ENCODE data around the gene CADM4. TPM values are rescaled to one million over a fixed set of nuclear protein-coding genes. Genes with fewer than 3 reads are reported as not detected.

Gene CADM4
- total and polyA plus RNA-seq, 4 donors = 0.47 to 4.9 (median 3.3) TPM

DNA sequence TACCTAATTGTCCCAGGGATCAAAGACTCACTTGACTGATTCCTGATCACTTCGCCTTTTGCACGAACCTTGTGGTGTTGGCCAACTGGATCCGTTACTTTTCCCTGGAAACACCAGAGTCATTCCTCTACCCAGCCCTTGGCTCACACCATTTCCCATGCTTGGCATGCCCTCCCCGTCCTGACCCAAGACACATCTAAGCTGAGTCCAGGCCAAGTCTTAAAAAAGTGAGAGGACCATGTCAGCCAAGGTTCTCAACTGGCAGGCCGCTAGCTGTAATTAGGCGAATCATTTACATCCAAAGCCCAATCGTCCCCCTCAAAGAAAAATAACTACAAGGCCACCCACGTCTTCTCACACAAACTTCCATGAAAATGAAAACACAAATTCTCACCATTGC lies 18.8 kb upstream of the CADM4 start:
- Histone ChIP-seq H3K27ac (ENCODE audit: low read depth in 1 of 2, low read length in 2 of 2) (no peak overlapping the region), H3K9me3 (ENCODE audit: control insufficient read depth in 4 of 4, low read length in 3 of 4) (peaks cover 0 to 7% (median 5%) of the 10 kb centered on the region in 4 donors), H3K27me3 (ENCODE audit: control insufficient read depth in 4 of 4, insufficient read depth in 4 of 4, low read length in 3 of 4) (no peaks in the 10 kb centered on the region), H3K36me3 (ENCODE audit: control insufficient read depth in 4 of 4, insufficient read depth in 3 of 4, low read depth in 1 of 4, low read length in 3 of 4) (peaks cover 0 to 10% (median 2%) of the 10 kb centered on the region in 4 donors), H3K4me1 (ENCODE audit: control insufficient read depth in 4 of 4, insufficient read depth in 4 of 4, low read length in 3 of 4) (no peaks in the 10 kb centered on the region), H3K9ac (ENCODE audit: low read depth in 1 of 2, low read length in 2 of 2) (no peak overlapping the region), H3K4me3 (ENCODE audit: low read depth in 1 of 3, low read length in 3 of 3) (no peak overlapping the region)
- no peak for DNase-seq (ENCODE audit: low spot score)
- no peak for TF ChIP-seq RXRA (IDR thresholded peaks at IDR 0.05)
- no peak for TF ChIP-seq FOXA1 (IDR thresholded peaks at IDR 0.05)
- TF ChIP-seq ATF3 (IDR thresholded peaks at IDR 0.05) = no peak
- no peak for TF ChIP-seq GABPA (IDR thresholded peaks at IDR 0.05 in 1 of 2, conservative IDR thresholded peaks at IDR 0.05 in 1 of 2)
- no peak for TF ChIP-seq TAF1 (conservative IDR thresholded peaks at IDR 0.05)
- WGBS = 94% methylated on average over 8 of the region's 8 CpGs

DNA sequence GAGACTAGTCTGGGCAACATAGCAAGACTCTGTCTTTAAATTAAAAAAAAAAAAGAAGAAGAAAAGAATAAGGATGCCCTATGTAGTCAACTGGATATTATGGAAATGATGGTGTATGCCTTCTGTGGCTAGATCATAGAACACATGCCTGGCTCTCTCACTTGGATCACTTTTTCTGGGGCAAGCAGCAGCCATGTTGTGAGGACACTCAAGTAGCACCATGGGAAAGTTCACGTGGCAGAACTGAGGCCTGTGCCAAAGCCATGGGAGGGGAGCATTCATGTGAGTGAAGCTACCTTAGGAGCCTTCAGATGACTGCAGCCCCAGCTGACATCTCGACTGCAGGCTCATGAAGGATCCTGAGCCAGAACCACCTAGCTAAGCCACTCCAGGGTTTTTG lies 18.4 kb upstream of the CADM4 start:
- Histone ChIP-seq H3K4me1 (ENCODE audit: control insufficient read depth in 4 of 4, insufficient read depth in 4 of 4, low read length in 3 of 4) (no peaks in the 10 kb centered on the region), H3K36me3 (ENCODE audit: control insufficient read depth in 4 of 4, insufficient read depth in 3 of 4, low read depth in 1 of 4, low read length in 3 of 4) (peaks cover 0 to 10% (median 2%) of the 10 kb centered on the region in 4 donors), H3K27ac (ENCODE audit: low read depth in 1 of 2, low read length in 2 of 2) (no peak overlapping the region), H3K9ac (ENCODE audit: low read depth in 1 of 2, low read length in 2 of 2) (no peak overlapping the region), H3K9me3 (ENCODE audit: control insufficient read depth in 4 of 4, low read length in 3 of 4) (peaks cover 0 to 7% (median 5%) of the 10 kb centered on the region in 4 donors), H3K4me3 (ENCODE audit: low read depth in 1 of 3, low read length in 3 of 3) (no peak overlapping the region), H3K27me3 (ENCODE audit: control insufficient read depth in 4 of 4, insufficient read depth in 4 of 4, low read length in 3 of 4) (no peaks in the 10 kb centered on the region)
- TF ChIP-seq ATF3 (IDR thresholded peaks at IDR 0.05) (no peak), YY1 (IDR thresholded peaks at IDR 0.05) (no peak), RXRA (IDR thresholded peaks at IDR 0.05) (no peak), FOXA1 (IDR thresholded peaks at IDR 0.05) (no peak), HNF4A (conservative IDR thresholded peaks at IDR 0.05) (no peak), NR2F2 (IDR thresholded peaks at IDR 0.05) (no peak), GABPA (IDR thresholded peaks at IDR 0.05 in 1 of 2, conservative IDR thresholded peaks at IDR 0.05 in 1 of 2) (no peak), RAD21 (IDR thresholded peaks at IDR 0.05) (no peak), CTCF (IDR thresholded peaks at IDR 0.05; ENCODE audit: low read depth, low read length, missing input control) (no peak), HNF4G (IDR thresholded peaks at IDR 0.05) (no peak), JUND (IDR thresholded peaks at IDR 0.05) (no peak), ZBTB33 (IDR thresholded peaks at IDR 0.05) (no peak), EGR1 (IDR thresholded peaks at IDR 0.05; ENCODE audit: low read depth in 2 of 2) (no peak), FOXA2 (IDR thresholded peaks at IDR 0.05) (no peak), SP1 (IDR thresholded peaks at IDR 0.05) (no peak), MAX (IDR thresholded peaks at IDR 0.05) (no peak), TAF1 (conservative IDR thresholded peaks at IDR 0.05) (no peak)
- DNase-seq (ENCODE audit: low spot score) = no peak
- 93% methylated on average over 2 of the region's 2 CpGs for WGBS

Measured in liver (tissue), 9 donors.